Testis (tissue), 3 donors: ENCODE data around the gene NPEPL1. TPM values are rescaled to one million over a fixed set of nuclear protein-coding genes. Genes with fewer than 3 reads are reported as not detected.

Experiments used
- DNase-seq: peaks from one replicate; pipeline ENCODE4 v3.0.0-alpha.2; 2019
- H3K27ac ChIP-seq, 2 donors: fragments of 200-600 bp; sonication (generic); one replicate each; pipeline ENCODE4 v1.5.1; 2019
- H3K27me3 ChIP-seq: fragments of 200-600 bp; sonication (generic); one replicate; pipeline ENCODE4 v1.5.1; 2019
- H3K36me3 ChIP-seq: fragments of 200-600 bp; sonication (generic); one replicate; pipeline ENCODE4 v1.5.1; 2017; ENCODE audit warnings: low read depth; ENCODE audit errors: missing control alignments
- H3K4me1 ChIP-seq: fragments of 200-600 bp; sonication (generic); one replicate; pipeline ENCODE4 v1.5.1; 2019
- H3K4me3 ChIP-seq, 2 donors: fragments of 200-600 bp; sonication (generic); one replicate each; pipeline ENCODE4 v1.5.1; 2017 to 2019
- H3K9me3 ChIP-seq: fragments of 200-600 bp; sonication (generic); one replicate; pipeline ENCODE4 v1.5.1; 2017
- CTCF ChIP-seq, 3 experiments: fragments of 450-650 bp in 2 of 3; fragments of 200-600 bp in 1 of 3; sonication (generic) in 1 of 3; IDR thresholded peaks; one replicate each; pipeline ENCODE4 v1.5.1; 2016 to 2019; ENCODE audit warnings: antibody characterized with exemption in 3 of 3, mild to moderate bottlenecking in 2 of 3, moderate library complexity in 1 of 3
- POLR2A ChIP-seq: fragments of 450-650 bp; IDR thresholded peaks from one replicate; pipeline ENCODE4 v1.6.1; 2017; ENCODE audit warnings: antibody characterized with exemption, mild to moderate bottlenecking, moderate library complexity
- WGBS, 2 donors: methylation state at CpG; one replicate each; pipeline ENCODE4 v1.1.5; 2018; 5-methylcytosine and 5-hydroxymethylcytosine counted together
- intact Hi-C: fragments of 100-400 bp; cut with DNase I; formaldehyde crosslinking; loops from one replicate; pipeline ENCODE4 v1.15.1; 2023; ENCODE audit warnings: low total_unique reads
- polyA plus RNA-seq: library from polyadenylated mRNA; stranded (reverse); fragments of 350-450 nt; fragmentation: Illumina TruSeq; extraction: RNeasy Lipid Tissue Mini Kit (QIAGEN cat#74804); gene quantifications from one replicate; pipeline ENCODE4 v1.2.3, GENCODE V29; 2014; ENCODE audit warnings: low read depth, low replicate concordance; ENCODE audit not compliant: insufficient read depth
- total RNA-seq, 2 donors: library from RNA; depleted of rRNA; stranded (reverse); fragments of >200 nt; gene quantifications; one replicate each; pipeline ENCODE4 v1.2.3, GENCODE V29; 2016

Gene NPEPL1
- total and polyA plus RNA-seq, 3 donors from 2014 or later, result 47.6 to 79.9 (median 56.3) TPM

DNA sequence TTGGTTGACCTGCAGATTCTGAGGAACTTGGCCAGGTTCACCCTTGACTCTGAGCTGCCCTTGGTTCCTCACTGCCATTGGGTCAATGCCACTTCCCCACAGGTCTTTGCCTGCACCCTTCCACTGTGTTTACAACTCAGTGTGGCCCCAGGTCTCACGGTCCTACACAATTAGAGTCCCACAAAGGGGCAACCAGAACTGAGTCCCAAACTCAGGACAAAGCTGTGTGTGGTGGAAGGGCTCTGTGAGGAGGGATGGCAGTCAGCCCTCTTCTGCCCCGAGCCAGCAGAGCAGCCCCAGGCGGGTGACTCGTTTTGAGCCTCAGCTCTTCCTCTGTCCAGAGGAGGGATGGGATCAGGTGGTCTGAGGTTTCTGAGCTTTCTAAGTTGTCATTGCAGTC lies 69.5 kb downstream of the NPEPL1 start:
- no peaks in the 10 kb centered on the region for H3K27me3 ChIP-seq
- no peaks in the 10 kb centered on the region for H3K9me3 ChIP-seq
- H3K4me1 ChIP-seq, result no peaks in the 10 kb centered on the region
- 74 to 88% methylated on average over 4 of the region's 4 CpGs for WGBS, 2 donors
- DNase-seq, result no peak
- intact Hi-C loops, result no loop called here
- no peaks in the 10 kb centered on the region for H3K36me3 ChIP-seq
- no peak for TF ChIP-seq CTCF (IDR thresholded peaks at IDR 0.05)
- no peak for TF ChIP-seq POLR2A
- no peak overlapping the region for H3K27ac ChIP-seq
- no peak overlapping the region for H3K4me3 ChIP-seq

DNA sequence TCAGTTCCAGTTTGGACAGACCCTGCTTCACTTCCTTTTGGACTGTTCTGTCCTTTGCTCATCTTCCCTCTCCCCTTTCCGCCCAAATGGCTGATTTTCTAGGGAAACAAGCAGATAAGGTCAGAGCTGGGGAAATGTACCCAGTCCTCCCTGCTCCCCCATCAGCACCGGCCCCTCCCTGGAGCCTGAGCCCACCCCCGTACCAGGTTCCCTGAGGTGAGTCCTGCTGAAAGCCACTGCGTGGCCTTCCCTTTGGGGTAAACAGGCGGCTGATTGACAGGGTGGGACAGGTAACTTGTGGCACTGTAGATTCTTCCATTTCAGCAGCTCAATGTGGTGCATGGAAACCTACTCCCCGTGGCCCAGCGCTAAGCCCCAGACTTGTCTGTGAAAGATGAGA lies 70.5 kb downstream of the NPEPL1 start:
- Histone ChIP-seq H3K4me1 (no peaks in the 10 kb centered on the region), H3K27me3 (no peaks in the 10 kb centered on the region), H3K36me3 (no peaks in the 10 kb centered on the region), H3K9me3 (no peaks in the 10 kb centered on the region), H3K27ac (no peak overlapping the region), H3K4me3 (no peak overlapping the region)
- intact Hi-C loops, result no loop called here
- DNase-seq, result no peak
- no peak for TF ChIP-seq POLR2A
- WGBS, 2 donors, result 91% methylated on average over 7 of the region's 7 CpGs

Other genes starting within 250 kb of the NPEPL1 start
- gene APCDD1L, start 177.4 kb upstream of the NPEPL1 start, total RNA-seq, result under 1 TPM in 1 of 2 donors, not detected in 1; 0.12 TPM
- 0.20 TPM for gene APCDD1L, start 177.4 kb upstream of the NPEPL1 start, polyA plus RNA-seq
- gene STX16, start 41.5 kb upstream of the NPEPL1 start, total RNA-seq, result 100 to 1,000 TPM; 107 to 124 TPM
- gene STX16, start 41.5 kb upstream of the NPEPL1 start, polyA plus RNA-seq, result 79.3 TPM
- 1 to 10 TPM; 3.5 to 4.4 TPM for gene GNAS-AS1, start 158.1 kb downstream of the NPEPL1 start, total RNA-seq
- gene GNAS-AS1, start 158.1 kb downstream of the NPEPL1 start, polyA plus RNA-seq, result 1.1 TPM
- gene GNAS, start 159.9 kb downstream of the NPEPL1 start, total RNA-seq, result 100 to 1,000 TPM; 880 to 885 TPM
- gene GNAS, start 159.9 kb downstream of the NPEPL1 start, polyA plus RNA-seq, result 716 TPM